Measurements from ENCODE around the gene SEC24D.
A peak's percentile ranks its signal among the peaks of the same experiment; 100 is the strongest.

The SEC24D gene

DNA sequence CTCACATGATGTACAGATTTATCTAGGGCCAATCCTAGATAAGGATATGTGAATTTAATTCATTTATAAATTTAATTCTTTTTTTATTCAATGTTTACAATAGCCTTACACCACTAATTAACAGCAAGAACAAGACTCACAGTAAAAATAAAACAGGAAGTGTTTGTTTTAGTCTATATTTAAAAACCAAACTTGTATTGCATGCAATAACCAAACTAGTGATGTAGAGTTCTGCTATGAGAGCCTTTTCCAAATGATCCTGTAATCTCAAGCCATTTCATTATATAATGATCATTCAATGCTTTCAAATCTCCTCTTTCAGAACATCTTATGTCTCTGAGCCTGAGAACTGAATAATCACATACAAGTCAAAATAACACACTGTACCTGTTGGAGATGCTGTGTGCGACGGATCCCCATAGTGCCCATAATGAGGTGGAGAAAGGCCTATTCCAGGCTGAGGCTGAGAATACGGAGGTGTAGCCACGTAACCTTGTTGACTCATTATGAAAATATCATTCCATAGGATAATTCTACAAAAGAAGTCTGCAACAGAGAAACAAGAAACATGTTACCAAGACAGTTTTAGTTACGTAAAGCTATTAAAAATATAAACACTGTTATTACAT lies 2.6 kb downstream of the SEC24D start:
- TF ChIP-seq, protein P1, sequence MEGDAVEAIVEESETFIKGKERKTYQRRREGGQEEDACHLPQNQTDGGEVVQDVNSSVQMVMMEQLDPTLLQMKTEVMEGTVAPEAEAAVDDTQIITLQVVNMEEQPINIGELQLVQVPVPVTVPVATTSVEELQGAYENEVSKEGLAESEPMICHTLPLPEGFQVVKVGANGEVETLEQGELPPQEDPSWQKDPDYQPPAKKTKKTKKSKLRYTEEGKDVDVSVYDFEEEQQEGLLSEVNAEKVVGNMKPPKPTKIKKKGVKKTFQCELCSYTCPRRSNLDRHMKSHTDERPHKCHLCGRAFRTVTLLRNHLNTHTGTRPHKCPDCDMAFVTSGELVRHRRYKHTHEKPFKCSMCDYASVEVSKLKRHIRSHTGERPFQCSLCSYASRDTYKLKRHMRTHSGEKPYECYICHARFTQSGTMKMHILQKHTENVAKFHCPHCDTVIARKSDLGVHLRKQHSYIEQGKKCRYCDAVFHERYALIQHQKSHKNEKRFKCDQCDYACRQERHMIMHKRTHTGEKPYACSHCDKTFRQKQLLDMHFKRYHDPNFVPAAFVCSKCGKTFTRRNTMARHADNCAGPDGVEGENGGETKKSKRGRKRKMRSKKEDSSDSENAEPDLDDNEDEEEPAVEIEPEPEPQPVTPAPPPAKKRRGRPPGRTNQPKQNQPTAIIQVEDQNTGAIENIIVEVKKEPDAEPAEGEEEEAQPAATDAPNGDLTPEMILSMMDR (IDR thresholded peaks at IDR 0.05; ENCODE audit: low read depth, low read length), result no peak
- peak overlapping the region; percentile 92 for H3K4me3 ChIP-seq (ENCODE audit: low read depth, low read length)

- TF ChIP-seq, protein P1 (IDR thresholded peaks at IDR 0.05; ENCODE audit: low read depth, low read length), result no peak
- H3K4me3 ChIP-seq (ENCODE audit: low read depth, low read length), result no peak overlapping the region
These were observed 6.8 kb downstream of the SEC24D start for GRCh38 chr4:118829107-118829506.

- TF ChIP-seq, protein P1 (IDR thresholded peaks at IDR 0.05; ENCODE audit: low read depth, low read length), result no peak
- no peak overlapping the region for H3K4me3 ChIP-seq (ENCODE audit: low read depth, low read length)
These were observed 9.0 kb downstream of the SEC24D start for GRCh38 chr4:118826723-118827444.

GRCh38 chr4:118825799-118826198 lies 10.1 kb downstream of the SEC24D start:
- TF ChIP-seq, protein P1 (IDR thresholded peaks at IDR 0.05; ENCODE audit: low read depth, low read length), result no peak
- no peak overlapping the region for H3K4me3 ChIP-seq (ENCODE audit: low read depth, low read length)

GRCh38 chr4:118824141-118824540 lies 11.8 kb downstream of the SEC24D start:
- H3K4me3 ChIP-seq (ENCODE audit: low read depth, low read length), result no peak overlapping the region
- TF ChIP-seq, protein P1 (IDR thresholded peaks at IDR 0.05; ENCODE audit: low read depth, low read length), result no peak

DNA sequence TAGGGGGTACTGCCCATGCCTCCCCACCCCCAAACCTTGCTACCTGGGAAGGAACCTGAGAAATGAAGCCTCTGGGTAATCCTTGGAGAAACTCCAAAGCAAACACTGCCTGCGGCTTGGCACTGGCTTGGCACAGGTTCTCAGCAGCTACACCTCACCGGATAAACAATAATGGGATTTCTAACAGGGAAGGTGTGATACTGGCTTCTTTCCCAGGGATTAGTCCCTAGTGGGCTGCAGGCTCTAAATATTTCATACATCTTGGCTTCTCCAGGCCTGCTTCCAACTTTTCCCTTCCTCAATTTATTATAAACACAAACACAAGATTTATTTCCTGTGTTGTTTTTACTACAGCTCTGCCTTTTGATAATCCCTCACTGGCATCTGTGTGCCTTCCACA lies 12.5 kb downstream of the SEC24D start:
- H3K4me3 ChIP-seq (ENCODE audit: low read depth, low read length), result no peak overlapping the region
- TF ChIP-seq, protein P1 (IDR thresholded peaks at IDR 0.05; ENCODE audit: low read depth, low read length), result no peak

DNA sequence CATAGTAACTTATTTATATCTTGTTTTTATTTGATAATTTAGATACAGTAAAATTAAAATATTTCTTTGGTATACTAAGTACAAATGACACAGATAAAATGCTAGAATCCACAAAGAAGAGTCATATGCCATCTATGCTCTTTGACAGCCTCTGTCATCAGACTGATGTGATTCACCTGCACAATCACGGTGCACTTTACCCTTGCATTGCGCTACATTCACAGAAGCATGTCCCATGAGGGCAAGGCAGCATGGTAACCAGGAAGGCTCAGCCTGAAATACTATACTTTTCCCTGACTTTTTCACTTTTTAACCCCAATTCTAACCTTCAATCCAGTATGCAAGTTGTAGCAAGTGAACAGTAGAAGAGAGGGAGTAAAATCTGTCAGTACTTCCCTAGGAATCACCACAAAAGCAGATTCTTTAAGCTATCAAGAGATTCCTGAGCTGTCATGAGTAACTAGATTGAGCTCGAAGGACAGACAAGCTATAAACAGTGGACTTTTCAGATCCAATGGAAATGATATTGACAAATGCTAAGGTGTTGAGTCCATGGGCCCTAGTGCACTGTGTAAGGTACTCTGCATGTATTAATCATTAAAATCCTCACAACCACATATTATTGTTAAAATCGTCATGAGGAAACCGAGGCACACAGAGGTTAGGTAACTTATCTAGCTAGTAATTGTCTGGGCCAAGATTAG lies 14.2 kb downstream of the SEC24D start:
- TF ChIP-seq, protein P1 (IDR thresholded peaks at IDR 0.05; ENCODE audit: low read depth, low read length), result no peak
- no peak overlapping the region for H3K4me3 ChIP-seq (ENCODE audit: low read depth, low read length)
